Activated T-cell treated with anti-CD3 and anti-CD28 coated beads for 48 hours (primary cell): Measurements from ENCODE around the gene LRRC18.

ENCODE experiments used
- DNase-seq: peaks from one replicate; pipeline ENCODE4 v3.0.0-alpha.2; 2020; ENCODE audit warnings: low read depth

LRRC18 gene

DNA sequence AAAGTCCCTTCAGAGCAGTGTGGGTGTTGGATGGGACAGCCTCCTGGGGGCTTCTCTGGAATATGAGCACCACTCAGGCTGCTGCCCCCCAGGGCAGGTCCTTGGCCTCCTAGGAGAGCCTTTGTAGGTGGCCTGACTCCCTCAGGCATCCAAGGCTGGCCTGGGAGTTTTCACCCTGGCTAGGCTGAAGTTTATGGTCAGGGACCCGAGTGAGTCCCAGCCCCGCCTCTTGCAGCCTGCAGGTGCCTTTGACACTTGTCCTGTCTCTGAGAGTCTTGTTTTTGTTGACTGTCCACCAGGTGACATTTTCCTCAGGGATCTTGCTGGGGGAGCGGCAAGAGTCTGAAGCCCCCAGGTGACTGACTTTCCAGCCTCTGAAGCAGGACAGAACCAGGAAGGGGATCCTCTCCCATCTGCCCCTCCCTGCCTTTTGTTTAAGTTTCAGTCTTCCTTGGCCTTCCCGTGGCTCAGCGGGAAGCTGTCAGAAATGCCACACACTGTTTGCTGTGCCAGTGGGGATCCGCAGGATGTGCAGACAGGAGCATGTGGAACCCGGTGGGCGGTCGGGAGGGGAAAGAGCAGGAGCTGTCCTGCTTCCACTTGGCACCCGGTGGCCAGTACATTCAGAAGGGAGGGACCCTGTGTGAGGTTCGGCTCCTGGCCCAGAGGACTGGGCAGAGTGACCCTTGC is 59.5 kb downstream of the LRRC18 start:
- DNase-seq = no peak

DNA sequence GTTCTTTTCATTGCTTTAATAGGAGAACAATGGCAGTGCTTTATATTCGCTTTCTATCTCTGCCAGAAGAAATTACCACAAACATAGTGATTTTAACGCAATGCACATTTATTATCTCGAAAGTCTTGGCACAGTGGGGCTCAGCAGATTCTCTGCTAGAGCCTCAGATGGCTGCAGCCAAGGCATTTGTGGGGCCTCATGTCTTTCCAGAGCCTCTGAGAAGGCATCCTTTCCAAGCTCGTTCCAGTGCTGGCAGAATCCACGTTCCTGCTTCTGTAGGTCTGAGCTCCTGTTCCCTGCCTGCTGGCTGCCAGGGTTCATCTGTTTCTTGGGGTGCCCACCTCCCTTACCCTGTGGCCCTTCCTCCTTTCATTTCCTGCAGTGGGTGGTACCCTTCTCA is 60.2 kb downstream of the LRRC18 start:
- no peak for DNase-seq

DNA sequence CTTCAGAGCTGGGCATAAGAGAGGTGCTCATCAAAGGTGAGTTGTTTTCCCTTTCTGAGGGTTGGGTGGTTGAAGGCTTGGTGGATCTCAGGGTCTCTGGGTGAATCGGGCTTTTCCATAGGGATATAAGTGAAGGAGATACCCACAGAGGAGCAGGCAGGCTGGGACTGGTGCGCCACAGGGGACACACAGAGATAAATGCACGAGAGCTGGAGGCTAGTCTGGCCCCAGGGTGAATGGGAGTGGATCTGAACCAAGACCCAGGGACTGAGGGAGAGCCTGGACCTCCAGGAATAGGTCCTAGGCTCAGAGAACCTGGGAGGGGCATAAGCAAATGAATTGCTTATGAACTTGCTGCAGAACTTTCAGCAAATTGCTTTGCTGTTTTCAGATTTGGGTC is 61.5 kb downstream of the LRRC18 start:
- no peak for DNase-seq

DNA sequence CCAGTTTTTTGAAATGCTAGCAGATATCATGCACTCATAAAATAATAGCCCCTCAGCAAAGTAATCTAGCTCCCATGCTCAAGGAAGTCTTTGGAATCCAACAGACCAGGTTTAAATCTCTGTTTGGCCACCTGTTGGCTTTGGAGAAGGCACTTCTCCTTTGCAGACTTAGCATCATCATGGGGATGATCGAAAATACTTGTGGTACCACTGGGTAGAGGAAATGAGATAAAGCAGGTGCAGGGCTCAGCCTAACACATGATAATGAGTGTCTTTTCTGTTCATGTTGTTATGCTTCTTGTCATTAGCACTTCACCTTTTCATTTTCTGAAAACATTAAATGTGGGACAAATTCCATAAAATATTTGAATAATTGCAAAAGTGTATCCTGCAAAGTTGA is 67.4 kb downstream of the LRRC18 start:
- no peak for DNase-seq
